OCI-LY7 (cell line): ENCODE data around the gene ACSL6. TPM values are rescaled to one million over a fixed set of nuclear protein-coding genes. Genes with fewer than 3 reads are reported as not detected.

Experiments
- BruUV-seq: library from RNA; stranded (reverse); fragments of 400-500 nt; replicated peaks from 2 replicates; lab custom pipeline; 2021; lab: Mats Ljungman, UMichigan
- CTCF ChIA-PET: fragments of 300-600 bp; sonication (Branson Sonifier 250); formaldehyde crosslinking; loops from one replicate; lab custom pipeline; 2022; ENCODE audit warnings: antibody characterized with exemption; ENCODE audit not compliant: unreplicated experiment; lab: Charles Lee
- POLR2A ChIA-PET: fragments of 300-600 bp; sonication (Branson Sonifier 250); formaldehyde crosslinking; loops from one replicate; lab custom pipeline; 2022; ENCODE audit warnings: antibody characterized with exemption; lab: Charles Lee
- DNase-seq: peaks from one replicate; pipeline ENCODE4 v3.0.0-alpha.2; 2015; ENCODE audit warnings: low spot score
- H2AFZ ChIP-seq: fragments of 200-600 bp; sonication (generic), shearing (Covaris generic); 2 replicates; pipeline ENCODE4 v1.6.1; 2014; ENCODE audit warnings: mild to moderate bottlenecking, antibody characterized with exemption, low read length, moderate library complexity
- H3K27ac ChIP-seq: fragments of 200-600 bp; sonication (generic); 2 replicates; pipeline ENCODE4 v1.5.1; 2014; ENCODE audit warnings: mixed run types, low read depth, mild to moderate bottlenecking, moderate library complexity, low read length, inconsistent platforms; ENCODE audit not compliant: poor library complexity, severe bottlenecking
- H3K36me3 ChIP-seq: fragments of 200-600 bp; sonication (generic); 2 replicates; pipeline ENCODE4 v1.6.1; 2014; ENCODE audit warnings: mild to moderate bottlenecking, antibody characterized with exemption, low read length, moderate library complexity, mixed read lengths; ENCODE audit not compliant: insufficient read depth
- H3K4me1 ChIP-seq: fragments of 200-600 bp; sonication (generic); 2 replicates; pipeline ENCODE4 v1.5.1; 2014; ENCODE audit warnings: mild to moderate bottlenecking, low read length; ENCODE audit not compliant: insufficient read depth, poor library complexity, severe bottlenecking
- H3K4me2 ChIP-seq: fragments of 200-600 bp; sonication (generic); 2 replicates; pipeline ENCODE4 v1.6.1; 2014; ENCODE audit warnings: mild to moderate bottlenecking, low read length
- H3K4me3 ChIP-seq: fragments of 200-600 bp; sonication (generic); 2 replicates; pipeline ENCODE4 v1.5.1; 2014; ENCODE audit warnings: mild to moderate bottlenecking, low read depth, low read length; ENCODE audit not compliant: poor library complexity, severe bottlenecking
- H3K79me2 ChIP-seq: fragments of 200-600 bp; sonication (generic); 2 replicates; pipeline ENCODE4 v1.6.1; 2016; ENCODE audit warnings: low read depth, mild to moderate bottlenecking, low read length, moderate library complexity, mixed read lengths; ENCODE audit not compliant: insufficient read depth
- H3K9me2 ChIP-seq: fragments of 200-600 bp; sonication (generic); 2 replicates; pipeline ENCODE4 v1.6.1; 2016; ENCODE audit warnings: mild to moderate bottlenecking, low read length, mixed read lengths; ENCODE audit not compliant: insufficient read depth
- H3K9me3 ChIP-seq: fragments of 200-600 bp; sonication (generic); 2 replicates; pipeline ENCODE4 v1.6.1; 2014; ENCODE audit warnings: mild to moderate bottlenecking, mixed run types, low read length, mixed read lengths
- H4K20me1 ChIP-seq: fragments of 200-600 bp; sonication (generic); 2 replicates; pipeline ENCODE4 v1.6.1; 2014; ENCODE audit warnings: mild to moderate bottlenecking, antibody characterized with exemption, low read length, moderate library complexity, mixed read lengths; ENCODE audit not compliant: insufficient read depth
- CTCF ChIP-seq: fragments of 200-600 bp; sonication (generic); conservative IDR thresholded peaks from 2 replicates; pipeline ENCODE4 v1.5.1; 2014; ENCODE audit warnings: mild to moderate bottlenecking, antibody characterized with exemption, low read length, moderate library complexity, mixed read lengths
- EZH2phosphoT487 ChIP-seq: fragments of 200-600 bp; sonication (generic); IDR thresholded peaks from 2 replicates; pipeline ENCODE4 v1.6.1; 2018; ENCODE audit warnings: low read depth, borderline replicate concordance, mild to moderate bottlenecking, mixed run types, antibody characterized with exemption, low read length, moderate library complexity, mixed read lengths
- intact Hi-C: fragments of 100-400 bp; cut with micrococcal nuclease; formaldehyde crosslinking; loops from one replicate; pipeline ENCODE4 v1.10.0; 2022; ENCODE audit not compliant: unreplicated experiment
- total RNA-seq, 2 experiments: library from RNA; depleted of rRNA in 1 of 2; stranded (reverse); fragments of >200 nt in 1 of 2; shearing (Covaris generic) in 1 of 2; gene quantifications; 2 replicates each; pipeline ENCODE4 v1.2.3, GENCODE V29; 2014 to 2022

Gene ACSL6
- total RNA-seq, 2 experiments from 2014 or later = not detected

- Histone ChIP-seq H4K20me1 (no peaks in the 10 kb centered on the region), H3K4me2 (no peak overlapping the region), H3K27ac (no peak overlapping the region), H3K9me2 (no peaks in the 10 kb centered on the region), H3K36me3 (no peaks in the 10 kb centered on the region), H3K4me1 (no peaks in the 10 kb centered on the region), H2AFZ (no peak overlapping the region), H3K9me3 (no peaks in the 10 kb centered on the region), H3K79me2 (no peaks in the 10 kb centered on the region), H3K4me3 (no peak overlapping the region)
- BruUV-seq = no TSS peak
- no peak for DNase-seq
- POLR2A ChIA-PET = no interaction called here
- no peak for TF ChIP-seq EZH2phosphoT487
- TF ChIP-seq CTCF = no peak
- CTCF ChIA-PET = no interaction called here
- intact Hi-C loops = no loop called here
Measured at GRCh38 chr5:132044207-132044606, 32.7 kb upstream of the ACSL6 start.

GRCh38 chr5:132037353-132037752 is 25.9 kb upstream of the ACSL6 start:
- intact Hi-C loops = no loop called here
- H3K4me2 ChIP-seq = no peak overlapping the region
- H4K20me1 ChIP-seq = no peaks in the 10 kb centered on the region
- H3K4me3 ChIP-seq = no peak overlapping the region
- H2AFZ ChIP-seq = no peak overlapping the region
- no peaks in the 10 kb centered on the region for H3K9me3 ChIP-seq
- no peaks in the 10 kb centered on the region for H3K79me2 ChIP-seq
- no peaks in the 10 kb centered on the region for H3K4me1 ChIP-seq
- no TSS peak for BruUV-seq
- CTCF ChIA-PET = no interaction called here
- no peak overlapping the region for H3K27ac ChIP-seq
- TF ChIP-seq EZH2phosphoT487 (no peak), CTCF (no peak)
- H3K36me3 ChIP-seq = no peaks in the 10 kb centered on the region
- POLR2A ChIA-PET = no interaction called here
- H3K9me2 ChIP-seq = no peaks in the 10 kb centered on the region
- no peak for DNase-seq

GRCh38 chr5:132033122-132033521 is 21.7 kb upstream of the ACSL6 start:
- no peak overlapping the region for H3K4me3 ChIP-seq
- no TSS peak for BruUV-seq
- H3K27ac ChIP-seq = no peak overlapping the region
- no peaks in the 10 kb centered on the region for H4K20me1 ChIP-seq
- H3K9me2 ChIP-seq = no peaks in the 10 kb centered on the region
- DNase-seq = no peak
- H3K9me3 ChIP-seq = no peaks in the 10 kb centered on the region
- TF ChIP-seq EZH2phosphoT487 (no peak), CTCF (no peak)
- no peaks in the 10 kb centered on the region for H3K36me3 ChIP-seq
- POLR2A ChIA-PET = no interaction called here
- H2AFZ ChIP-seq = no peak overlapping the region
- intact Hi-C loops = no loop called here
- H3K79me2 ChIP-seq = no peaks in the 10 kb centered on the region
- CTCF ChIA-PET = no interaction called here
- no peak overlapping the region for H3K4me2 ChIP-seq
- H3K4me1 ChIP-seq = no peaks in the 10 kb centered on the region
